ENCODE data around the gene PCBP1.
A peak's percentile ranks its signal among the peaks of the same experiment; 100 is the strongest.
"Not testable (repeated sequence)": the region's sequence is repeated elsewhere in the genome, so short reads cannot be mapped to it uniquely, and the experiment has no call there.

Gene PCBP1

GRCh38 chr2:70083344-70084156 is 3.7 kb upstream of the PCBP1 start:
- peak; percentile 84 for DNase-seq

GRCh38 chr2:70084973-70085710 is 2.1 kb upstream of the PCBP1 start:
- DNase-seq, result peak; percentile 88

- DNase-seq, result no peak
Measured at GRCh38 chr2:70085711-70086277, 1.5 kb upstream of the PCBP1 start.

- peak; percentile 89 for DNase-seq
Measured at GRCh38 chr2:70086278-70086837, 919 bp upstream of the PCBP1 start.

GRCh38 chr2:70087702-70088597 is 673 bp downstream of the PCBP1 start:
- DNase-seq, result peak; percentile 81

GRCh38 chr2:70088598-70089219 is 1.4 kb downstream of the PCBP1 start:
- no peak for DNase-seq

GRCh38 chr2:70089220-70089982 is 2.1 kb downstream of the PCBP1 start:
- no peak for DNase-seq

GRCh38 chr2:70089983-70090525 is 2.8 kb downstream of the PCBP1 start:
- DNase-seq, result no peak

- DNase-seq, result no peak
Measured at GRCh38 chr2:70090706-70091334, 3.5 kb downstream of the PCBP1 start.

- DNase-seq, result no peak
Measured at GRCh38 chr2:70091364-70091763, 4.1 kb downstream of the PCBP1 start.

GRCh38 chr2:70091816-70092215 is 4.5 kb downstream of the PCBP1 start:
- no peak for DNase-seq

GRCh38 chr2:70092576-70093243 is 5.4 kb downstream of the PCBP1 start:
- not testable (repeated sequence) for DNase-seq

- DNase-seq, result no peak
Measured at GRCh38 chr2:70094171-70094977, 7.1 kb downstream of the PCBP1 start.

- DNase-seq, result peak; percentile 81
Measured at GRCh38 chr2:70094978-70095719, 7.9 kb downstream of the PCBP1 start.

- DNase-seq, result no peak
Measured at GRCh38 chr2:70095720-70096670, 8.7 kb downstream of the PCBP1 start.

GRCh38 chr2:70098032-70098431 is 10.8 kb downstream of the PCBP1 start:
- DNase-seq, result no peak

GRCh38 chr2:70099270-70099669 is 12.0 kb downstream of the PCBP1 start:
- DNase-seq, result no peak

Data from activated effector memory CD4-positive, alpha-beta T cell treated with anti-CD3 and anti-CD28 coated beads, Interleukin-2, amount 50 U/mL, for 16 hours (primary cell).